Measurements from ENCODE around the gene BACE2.

The BACE2 gene

GRCh38 chr21:41227357-41228005, 59.5 kb downstream of the BACE2 start:
- Histone ChIP-seq H3K9me3 (ENCODE audit: control insufficient read depth, low read length) (no peaks in the 10 kb centered on the region), H3K4me1 (ENCODE audit: control insufficient read depth, insufficient read depth, low read length, poor library complexity, severe bottlenecking) (no peaks in the 10 kb centered on the region), H3K36me3 (ENCODE audit: control insufficient read depth, insufficient read depth, low read length) (no peaks in the 10 kb centered on the region), H3K27ac (ENCODE audit: low read depth, low read length, severe bottlenecking) (no peak overlapping the region), H3K4me3 (ENCODE audit: extremely low read depth, insufficient read depth, low read length, poor library complexity, severe bottlenecking) (no peak overlapping the region)
- WGBS, 2 experiments (ENCODE audit: insufficient coverage in 2 of 2): 95 to 96% methylated on average over 3 to 4 of the region's 9 CpGs

- no peaks in the 10 kb centered on the region for H3K36me3 ChIP-seq (ENCODE audit: control insufficient read depth, insufficient read depth, low read length)
- WGBS, 2 experiments (ENCODE audit: insufficient coverage in 2 of 2): 88 to 92% methylated on average over 4 to 5 of the region's 5 CpGs
- H3K27ac ChIP-seq (ENCODE audit: low read depth, low read length, severe bottlenecking): no peak overlapping the region
- no peaks in the 10 kb centered on the region for H3K4me1 ChIP-seq (ENCODE audit: control insufficient read depth, insufficient read depth, low read length, poor library complexity, severe bottlenecking)
- no peaks in the 10 kb centered on the region for H3K9me3 ChIP-seq (ENCODE audit: control insufficient read depth, low read length)
- no peak overlapping the region for H3K4me3 ChIP-seq (ENCODE audit: extremely low read depth, insufficient read depth, low read length, poor library complexity, severe bottlenecking)
Observed at GRCh38 chr21:41228006-41228370, 60.0 kb downstream of the BACE2 start.

- Histone ChIP-seq H3K36me3 (ENCODE audit: control insufficient read depth, insufficient read depth, low read length) (no peaks in the 10 kb centered on the region), H3K4me1 (ENCODE audit: control insufficient read depth, insufficient read depth, low read length, poor library complexity, severe bottlenecking) (no peaks in the 10 kb centered on the region), H3K4me3 (ENCODE audit: extremely low read depth, insufficient read depth, low read length, poor library complexity, severe bottlenecking) (no peak overlapping the region), H3K9me3 (ENCODE audit: control insufficient read depth, low read length) (no peaks in the 10 kb centered on the region), H3K27ac (ENCODE audit: low read depth, low read length, severe bottlenecking) (no peak overlapping the region)
- whole genome bisulfite sequencing, 2 experiments (ENCODE audit: insufficient coverage in 2 of 2): 83 to 100% methylated on average over 2 to 4 of the region's 5 CpGs
Observed at GRCh38 chr21:41228492-41228891, 60.5 kb downstream of the BACE2 start.

GRCh38 chr21:41228958-41229357, 61.0 kb downstream of the BACE2 start:
- Histone ChIP-seq H3K4me3 (ENCODE audit: extremely low read depth, insufficient read depth, low read length, poor library complexity, severe bottlenecking) (no peak overlapping the region), H3K27ac (ENCODE audit: low read depth, low read length, severe bottlenecking) (no peak overlapping the region), H3K9me3 (ENCODE audit: control insufficient read depth, low read length) (no peaks in the 10 kb centered on the region), H3K4me1 (ENCODE audit: control insufficient read depth, insufficient read depth, low read length, poor library complexity, severe bottlenecking) (no peaks in the 10 kb centered on the region), H3K36me3 (ENCODE audit: control insufficient read depth, insufficient read depth, low read length) (no peaks in the 10 kb centered on the region)
- 83 to 87% methylated on average over 3 to 6 of the region's 7 CpGs for WGBS, 2 experiments (ENCODE audit: insufficient coverage in 2 of 2)

GRCh38 chr21:41229509-41230248, 61.7 kb downstream of the BACE2 start:
- WGBS, 2 experiments (ENCODE audit: insufficient coverage in 2 of 2): 93 to 95% methylated on average over 9 of the region's 10 CpGs
- Histone ChIP-seq H3K36me3 (ENCODE audit: control insufficient read depth, insufficient read depth, low read length) (no peaks in the 10 kb centered on the region), H3K9me3 (ENCODE audit: control insufficient read depth, low read length) (no peaks in the 10 kb centered on the region), H3K4me1 (ENCODE audit: control insufficient read depth, insufficient read depth, low read length, poor library complexity, severe bottlenecking) (no peaks in the 10 kb centered on the region), H3K4me3 (ENCODE audit: extremely low read depth, insufficient read depth, low read length, poor library complexity, severe bottlenecking) (no peak overlapping the region), H3K27ac (ENCODE audit: low read depth, low read length, severe bottlenecking) (no peak overlapping the region)

- H3K4me3 ChIP-seq (ENCODE audit: extremely low read depth, insufficient read depth, low read length, poor library complexity, severe bottlenecking): no peak overlapping the region
- 93 to 100% methylated on average over 1 to 2 of the region's 4 CpGs for WGBS, 2 experiments (ENCODE audit: insufficient coverage in 2 of 2)
- H3K36me3 ChIP-seq (ENCODE audit: control insufficient read depth, insufficient read depth, low read length): no peaks in the 10 kb centered on the region
- H3K4me1 ChIP-seq (ENCODE audit: control insufficient read depth, insufficient read depth, low read length, poor library complexity, severe bottlenecking): no peaks in the 10 kb centered on the region
- no peaks in the 10 kb centered on the region for H3K9me3 ChIP-seq (ENCODE audit: control insufficient read depth, low read length)
- no peak overlapping the region for H3K27ac ChIP-seq (ENCODE audit: low read depth, low read length, severe bottlenecking)
Observed at GRCh38 chr21:41230497-41230896, 62.5 kb downstream of the BACE2 start.

- Histone ChIP-seq H3K9me3 (ENCODE audit: control insufficient read depth, low read length) (no peaks in the 10 kb centered on the region), H3K4me3 (ENCODE audit: extremely low read depth, insufficient read depth, low read length, poor library complexity, severe bottlenecking) (no peak overlapping the region), H3K4me1 (ENCODE audit: control insufficient read depth, insufficient read depth, low read length, poor library complexity, severe bottlenecking) (no peaks in the 10 kb centered on the region), H3K27ac (ENCODE audit: low read depth, low read length, severe bottlenecking) (no peak overlapping the region), H3K36me3 (ENCODE audit: control insufficient read depth, insufficient read depth, low read length) (no peaks in the 10 kb centered on the region)
- WGBS, 2 experiments (ENCODE audit: insufficient coverage in 2 of 2): 85 to 92% methylated on average over 6 of the region's 6 CpGs
Observed at GRCh38 chr21:41231060-41231459, 63.1 kb downstream of the BACE2 start.

GRCh38 chr21:41232013-41232412, 64.1 kb downstream of the BACE2 start:
- Histone ChIP-seq H3K4me3 (ENCODE audit: extremely low read depth, insufficient read depth, low read length, poor library complexity, severe bottlenecking) (no peak overlapping the region), H3K36me3 (ENCODE audit: control insufficient read depth, insufficient read depth, low read length) (no peaks in the 10 kb centered on the region), H3K27ac (ENCODE audit: low read depth, low read length, severe bottlenecking) (no peak overlapping the region), H3K4me1 (ENCODE audit: control insufficient read depth, insufficient read depth, low read length, poor library complexity, severe bottlenecking) (no peaks in the 10 kb centered on the region), H3K9me3 (ENCODE audit: control insufficient read depth, low read length) (no peaks in the 10 kb centered on the region)
- 85 to 89% methylated on average over 6 to 8 of the region's 10 CpGs for WGBS, 2 experiments (ENCODE audit: insufficient coverage in 2 of 2)

GRCh38 chr21:41233916-41234315, 66.0 kb downstream of the BACE2 start:
- no peaks in the 10 kb centered on the region for H3K9me3 ChIP-seq (ENCODE audit: control insufficient read depth, low read length)
- H3K4me3 ChIP-seq (ENCODE audit: extremely low read depth, insufficient read depth, low read length, poor library complexity, severe bottlenecking): no peak overlapping the region
- H3K27ac ChIP-seq (ENCODE audit: low read depth, low read length, severe bottlenecking): no peak overlapping the region
- 75 to 96% methylated on average over 1 to 4 of the region's 6 CpGs for WGBS, 2 experiments (ENCODE audit: insufficient coverage in 2 of 2)
- no peaks in the 10 kb centered on the region for H3K4me1 ChIP-seq (ENCODE audit: control insufficient read depth, insufficient read depth, low read length, poor library complexity, severe bottlenecking)
- H3K36me3 ChIP-seq (ENCODE audit: control insufficient read depth, insufficient read depth, low read length): no peaks in the 10 kb centered on the region

- WGBS, 2 experiments (ENCODE audit: insufficient coverage in 2 of 2): 88 to 98% methylated on average over 4 to 5 of the region's 5 CpGs
- no peaks in the 10 kb centered on the region for H3K9me3 ChIP-seq (ENCODE audit: control insufficient read depth, low read length)
- no peaks in the 10 kb centered on the region for H3K4me1 ChIP-seq (ENCODE audit: control insufficient read depth, insufficient read depth, low read length, poor library complexity, severe bottlenecking)
- H3K27ac ChIP-seq (ENCODE audit: low read depth, low read length, severe bottlenecking): no peak overlapping the region
- H3K36me3 ChIP-seq (ENCODE audit: control insufficient read depth, insufficient read depth, low read length): no peaks in the 10 kb centered on the region
- H3K4me3 ChIP-seq (ENCODE audit: extremely low read depth, insufficient read depth, low read length, poor library complexity, severe bottlenecking): no peak overlapping the region
Observed at GRCh38 chr21:41234569-41234968, 66.6 kb downstream of the BACE2 start.

- no peaks in the 10 kb centered on the region for H3K9me3 ChIP-seq (ENCODE audit: control insufficient read depth, low read length)
- H3K36me3 ChIP-seq (ENCODE audit: control insufficient read depth, insufficient read depth, low read length): no peaks in the 10 kb centered on the region
- 80% methylated on average over 1 of the region's 3 CpGs for WGBS, 2 experiments (ENCODE audit: insufficient coverage in 2 of 2)
- H3K4me3 ChIP-seq (ENCODE audit: extremely low read depth, insufficient read depth, low read length, poor library complexity, severe bottlenecking): no peak overlapping the region
- H3K27ac ChIP-seq (ENCODE audit: low read depth, low read length, severe bottlenecking): no peak overlapping the region
- no peaks in the 10 kb centered on the region for H3K4me1 ChIP-seq (ENCODE audit: control insufficient read depth, insufficient read depth, low read length, poor library complexity, severe bottlenecking)
Observed at GRCh38 chr21:41235201-41235600, 67.2 kb downstream of the BACE2 start.
